H1 (cell line): Measurements from ENCODE around the gene ITFG2. TPM values are rescaled to one million over a fixed set of nuclear protein-coding genes. Genes with fewer than 3 reads are reported as not detected.

Experiments used
- BRCA1 ChIP-seq: IDR thresholded peaks from 2 replicates; pipeline ENCODE4 v1.6.1; 2012; ENCODE audit warnings: low read depth, low read length, improper control_type of control experiment
- CBX5 ChIP-seq: fragments of 300-800, 300-1000 bp; sonication (generic); IDR thresholded peaks from 2 replicates; pipeline ENCODE4 v1.7.1; 2016; ENCODE audit warnings: antibody characterized with exemption, low read length, low read depth
- CBX8 ChIP-seq: fragments of 300-800, 300-1000 bp; sonication (generic); IDR thresholded peaks from 2 replicates; pipeline ENCODE4 v1.7.1; 2016; ENCODE audit warnings: low read depth, low read length, borderline replicate concordance
- CEBPB ChIP-seq: IDR thresholded peaks from 2 replicates; pipeline ENCODE4 v1.6.1; 2012; ENCODE audit warnings: low read depth, low read length
- CREB1 ChIP-seq: IDR thresholded peaks from 2 replicates; pipeline ENCODE4 v1.6.1; 2012; ENCODE audit warnings: inconsistent platforms
- EGR1 ChIP-seq: IDR thresholded peaks from 2 replicates; pipeline ENCODE4 v1.6.1; 2011; ENCODE audit warnings: low read depth, low read length, borderline replicate concordance
- EP300 ChIP-seq, 2 experiments: IDR thresholded peaks; 1 replicate in 1 of 2; 2 replicates in 1 of 2; pipeline ENCODE4 v1.6.1; 2011 to 2012; ENCODE audit warnings: low read depth in 2 of 2, low read length in 2 of 2, mild to moderate bottlenecking in 2 of 2, borderline replicate concordance in 1 of 2, inconsistent platforms in 1 of 2, moderate library complexity in 1 of 2
- GABPA ChIP-seq: IDR thresholded peaks from 2 replicates; pipeline ENCODE4 v1.6.1; 2011; ENCODE audit warnings: mild to moderate bottlenecking, low read length, moderate library complexity, borderline replicate concordance; ENCODE audit not compliant: insufficient read depth
- GTF2F1 ChIP-seq: IDR thresholded peaks from 2 replicates; pipeline ENCODE4 v1.6.1; 2012; ENCODE audit warnings: low read depth, low read length, improper control_type of control experiment, borderline replicate concordance
- HDAC6 ChIP-seq: IDR thresholded peaks from one replicate; pipeline ENCODE4 v1.7.1; 2012; ENCODE audit warnings: low read depth, mild to moderate bottlenecking, inconsistent platforms, low read length, moderate library complexity
- JUND ChIP-seq: IDR thresholded peaks from 2 replicates; pipeline ENCODE4 v1.6.1; 2011; ENCODE audit warnings: mild to moderate bottlenecking, improper control_type of control experiment, low read length
- PHF8 ChIP-seq: fragments of 200-600 bp; sonication (generic); conservative IDR thresholded peaks from 2 replicates; pipeline ENCODE4 v1.7.1; 2012; ENCODE audit warnings: low read depth, mild to moderate bottlenecking, inconsistent platforms, low read length, moderate library complexity
- POU5F1 ChIP-seq: IDR thresholded peaks from 2 replicates; pipeline ENCODE4 v1.6.1; 2011; ENCODE audit warnings: low read depth, mild to moderate bottlenecking, low read length, moderate library complexity
- RAD21 ChIP-seq, 2 experiments: IDR thresholded peaks in 1 of 2; conservative IDR thresholded peaks in 1 of 2; 2 replicates each; pipeline ENCODE4 v1.6.1; 2011; ENCODE audit warnings: low read depth in 2 of 2, low read length in 2 of 2, improper control_type of control experiment in 1 of 2, inconsistent platforms in 1 of 2, mild to moderate bottlenecking in 1 of 2, moderate library complexity in 1 of 2
- RXRA ChIP-seq: IDR thresholded peaks from 2 replicates; pipeline ENCODE4 v1.6.1; 2011; ENCODE audit warnings: low read depth, mild to moderate bottlenecking, low read length, moderate library complexity; ENCODE audit not compliant: insufficient read depth
- SIN3A ChIP-seq, 2 experiments: IDR thresholded peaks in 1 of 2; conservative IDR thresholded peaks in 1 of 2; 2 replicates each; pipeline ENCODE4 v1.6.1; 2011 to 2012; ENCODE audit warnings: low read length in 2 of 2, improper control_type of control experiment in 1 of 2, low read depth in 1 of 2, mild to moderate bottlenecking in 1 of 2
- SP1 ChIP-seq: IDR thresholded peaks from 2 replicates; pipeline ENCODE4 v1.6.1; 2011; ENCODE audit warnings: low read depth, low read length
- SUZ12 ChIP-seq: fragments of 200-600 bp; sonication (generic); IDR thresholded peaks from 2 replicates; pipeline ENCODE4 v1.6.1; 2012; ENCODE audit warnings: mild to moderate bottlenecking, inconsistent platforms, low read length, moderate library complexity, mixed read lengths
- TAF1 ChIP-seq: IDR thresholded peaks from 2 replicates; pipeline ENCODE4 v1.6.1; 2011; ENCODE audit warnings: mild to moderate bottlenecking, low read depth, low read length
- TAF7 ChIP-seq: optimal IDR thresholded peaks from 2 replicates; pipeline ENCODE3; 2011; ENCODE audit warnings: low read depth, mild to moderate bottlenecking, inconsistent platforms, low read length, moderate library complexity, borderline replicate concordance
- polyA plus RNA-seq, 7 experiments: library from polyadenylated mRNA; depleted of rRNA in 3 of 7; stranded (reverse) in 5 of 7; unstranded in 2 of 7; fragments of >200 nt in 5 of 7; fragments of 200-250 nt in 2 of 7; gene quantifications; 1 replicate in 5 of 7; 2 replicates in 1 of 7; 4 replicates in 1 of 7; pipeline versions ENCODE4 v1.2.1 to v1.2.3, GENCODE V29; 2011 to 2013; ENCODE audit warnings: missing spikeins in 2 of 7, mixed read lengths in 2 of 7
- total RNA-seq: library from RNA; stranded (reverse); fragmentation: NEBNext Ultra II Directional; extraction: Animal tissue kit (Norgen Biotek cat#: 25700); gene quantifications from 2 replicates; pipeline ENCODE4 v1.2.1, GENCODE V29; 2021
- TF ChIP-seq, protein P1 (sequence below), 3 experiments: IDR thresholded peaks; 1 replicate in 2 of 3; 2 replicates in 1 of 3; pipeline versions ENCODE4 v1.5.1 to v1.6.1; 2011; ENCODE audit warnings: low read length in 3 of 3, mild to moderate bottlenecking in 3 of 3, inconsistent platforms in 2 of 3, low read depth in 1 of 3, moderate library complexity in 1 of 3; ENCODE audit not compliant: insufficient read depth in 1 of 3; ENCODE audit errors: control extremely low read depth in 1 of 3
- TF ChIP-seq, protein P2 (sequence below): IDR thresholded peaks from 2 replicates; pipeline ENCODE4 v1.6.1; 2011; ENCODE audit warnings: low read depth, mild to moderate bottlenecking, low read length; ENCODE audit not compliant: insufficient read depth

ITFG2 gene
- total and polyA plus RNA-seq, 2 of the 8 experiments (the other 6 are each of a cell fraction or from before 2014, with no cell fraction given), result 15.0 to 22.9 TPM

DNA sequence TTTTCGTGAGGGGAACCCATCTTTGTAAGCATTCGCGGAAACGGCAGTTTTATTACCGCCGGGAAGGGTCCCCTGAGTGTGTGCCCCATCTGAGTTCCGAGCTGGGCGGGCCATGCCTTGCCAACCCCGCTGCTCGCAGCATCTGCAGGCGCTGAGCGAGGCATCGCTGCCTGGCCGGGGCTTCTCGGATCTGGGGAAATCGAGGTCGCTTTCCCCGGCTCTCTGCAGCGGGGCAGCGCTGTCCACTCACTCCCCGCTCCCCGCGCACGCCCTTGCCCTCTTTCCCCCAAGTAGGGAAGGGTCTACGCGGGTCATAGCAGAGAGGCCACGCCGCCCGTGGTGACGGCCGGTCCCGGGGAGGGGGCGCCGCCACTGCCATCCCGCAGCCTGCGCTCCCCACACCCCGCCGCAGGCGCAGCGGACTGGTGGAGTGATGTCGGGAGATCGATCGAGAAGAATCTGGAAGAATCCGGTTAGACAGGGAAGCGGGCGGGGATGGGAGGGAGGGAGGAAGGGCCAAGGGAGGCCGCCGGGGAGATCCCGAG is 18.2 kb upstream of the ITFG2 start (continued):
- TF ChIP-seq, protein P1, sequence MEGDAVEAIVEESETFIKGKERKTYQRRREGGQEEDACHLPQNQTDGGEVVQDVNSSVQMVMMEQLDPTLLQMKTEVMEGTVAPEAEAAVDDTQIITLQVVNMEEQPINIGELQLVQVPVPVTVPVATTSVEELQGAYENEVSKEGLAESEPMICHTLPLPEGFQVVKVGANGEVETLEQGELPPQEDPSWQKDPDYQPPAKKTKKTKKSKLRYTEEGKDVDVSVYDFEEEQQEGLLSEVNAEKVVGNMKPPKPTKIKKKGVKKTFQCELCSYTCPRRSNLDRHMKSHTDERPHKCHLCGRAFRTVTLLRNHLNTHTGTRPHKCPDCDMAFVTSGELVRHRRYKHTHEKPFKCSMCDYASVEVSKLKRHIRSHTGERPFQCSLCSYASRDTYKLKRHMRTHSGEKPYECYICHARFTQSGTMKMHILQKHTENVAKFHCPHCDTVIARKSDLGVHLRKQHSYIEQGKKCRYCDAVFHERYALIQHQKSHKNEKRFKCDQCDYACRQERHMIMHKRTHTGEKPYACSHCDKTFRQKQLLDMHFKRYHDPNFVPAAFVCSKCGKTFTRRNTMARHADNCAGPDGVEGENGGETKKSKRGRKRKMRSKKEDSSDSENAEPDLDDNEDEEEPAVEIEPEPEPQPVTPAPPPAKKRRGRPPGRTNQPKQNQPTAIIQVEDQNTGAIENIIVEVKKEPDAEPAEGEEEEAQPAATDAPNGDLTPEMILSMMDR (IDR thresholded peaks at IDR 0.05; ENCODE audit: control extremely low read depth in 1 of 3, insufficient read depth in 1 of 3, low read depth in 1 of 3, low read length in 3 of 3), result no peak
- TF ChIP-seq EP300 (IDR thresholded peaks at IDR 0.05; ENCODE audit: borderline replicate concordance in 1 of 2, low read depth in 2 of 2, low read length in 2 of 2) (no peak), JUND (no peak), SP1 (no peak), PHF8 (no peak; the same call in 1 of the 2 replicates), RAD21 (IDR thresholded peaks at IDR 0.05 in 1 of 2, conservative IDR thresholded peaks at IDR 0.05 in 1 of 2; ENCODE audit: low read depth in 2 of 2, low read length in 2 of 2) (no peak), TAF7 (no peak), TAF1 (peak; percentile 69; the same call in 1 of the 2 replicates), SIN3A (conservative IDR thresholded peaks at IDR 0.05 in 1 of 2, IDR thresholded peaks at IDR 0.05 in 1 of 2; ENCODE audit: low read depth in 1 of 2, low read length in 2 of 2) (no peak; a peak in 2 of 4 replicates), CBX8 (no peak), CEBPB (no peak), EGR1 (no peak), HDAC6 (no peak), RXRA (no peak), GTF2F1 (no peak), CREB1 (no peak), POU5F1 (no peak), SUZ12 (no peak), GABPA (no peak), BRCA1 (no peak), CBX5 (no peak)
- TF ChIP-seq, protein P2, sequence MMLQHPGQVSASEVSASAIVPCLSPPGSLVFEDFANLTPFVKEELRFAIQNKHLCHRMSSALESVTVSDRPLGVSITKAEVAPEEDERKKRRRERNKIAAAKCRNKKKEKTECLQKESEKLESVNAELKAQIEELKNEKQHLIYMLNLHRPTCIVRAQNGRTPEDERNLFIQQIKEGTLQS, result no peak
